NT2/D1 (cell line): ENCODE measurements around the gene RNF214.

ENCODE experiments used
- SUZ12 ChIP-seq: IDR thresholded peaks from 2 replicates; pipeline ENCODE4 v1.6.1; 2011; ENCODE audit not compliant: insufficient read length, insufficient read depth; ENCODE audit errors: extremely low read depth
- ZNF274 ChIP-seq: IDR thresholded peaks from 2 replicates; pipeline ENCODE4 v1.6.1; 2011; ENCODE audit warnings: mild to moderate bottlenecking, low read depth, low read length

DNA sequence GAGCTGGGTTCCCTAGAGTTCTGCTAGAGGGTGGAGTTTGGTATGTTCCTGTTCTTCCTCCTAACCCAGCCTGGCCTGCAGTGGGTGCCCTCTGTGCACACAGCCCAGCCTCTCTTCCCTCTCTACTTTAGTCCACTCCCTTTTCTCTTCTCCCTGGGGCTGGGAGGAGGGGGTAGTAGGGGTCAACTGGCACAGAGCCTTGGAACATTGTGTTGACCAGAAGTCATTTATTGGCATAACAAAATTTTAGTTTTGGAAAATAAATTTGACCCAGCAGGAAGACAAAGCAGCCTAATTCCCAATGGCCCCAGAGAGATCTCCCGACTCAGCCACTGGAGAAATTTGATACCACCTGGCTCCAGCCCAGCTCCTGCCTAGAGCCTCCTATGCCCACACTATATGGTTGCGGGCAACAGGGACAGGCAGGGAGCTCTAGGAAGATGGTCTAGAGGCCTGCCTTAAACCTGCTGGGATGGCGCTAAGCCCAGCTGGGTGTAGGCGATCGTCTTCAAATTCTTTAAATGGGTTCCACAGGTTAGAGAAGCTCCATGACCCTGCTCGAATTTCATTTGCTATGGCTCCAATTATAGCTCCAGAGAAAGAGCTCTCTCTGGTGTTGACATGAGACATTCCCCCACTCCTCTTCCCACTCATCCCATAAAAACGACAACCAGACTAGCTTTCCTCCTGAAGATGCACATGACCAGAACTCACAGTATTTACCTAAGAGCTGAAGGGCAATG is 10.5 kb upstream of the RNF214 start:
- no peak for TF ChIP-seq SUZ12
- no peak for TF ChIP-seq ZNF274
